SU-DHL-6 (cell line): ENCODE results near the gene KCTD11.

ENCODE experiments used
- H2AFZ ChIP-seq: fragments of 200-600 bp; sonication (generic); 2 replicates; pipeline ENCODE4 v1.6.1; 2014; ENCODE audit warnings: low read depth, mild to moderate bottlenecking, moderate library complexity, mixed read lengths, antibody characterized with exemption, low read length; ENCODE audit not compliant: severe bottlenecking
- H3F3A ChIP-seq: fragments of 200-600 bp; shearing (Covaris generic); 2 replicates; pipeline ENCODE4 v1.6.0; 2016; ENCODE audit warnings: antibody characterized with exemption, mild to moderate bottlenecking; ENCODE audit not compliant: insufficient read depth
- H3K27ac ChIP-seq: fragments of 200-600 bp; sonication (generic); 2 replicates; pipeline ENCODE4 v1.5.1; 2016; ENCODE audit warnings: low read depth, mild to moderate bottlenecking, low read length, moderate library complexity, mixed read lengths
- H3K27me3 ChIP-seq: fragments of 200-600 bp; sonication (generic), shearing (Covaris generic); 2 replicates; pipeline ENCODE4 v1.6.0; 2014; ENCODE audit warnings: mild to moderate bottlenecking, low read length
- H3K36me3 ChIP-seq: fragments of 200-600 bp; sonication (generic); 2 replicates; pipeline ENCODE4 v1.6.1; 2014; ENCODE audit warnings: mild to moderate bottlenecking, low read length, mixed read lengths
- H3K4me2 ChIP-seq: fragments of 300-600, 200-600 bp; shearing (Covaris generic), sonication (generic); 2 replicates; pipeline ENCODE4 v1.6.0; 2014; ENCODE audit warnings: low read length, low read depth, mild to moderate bottlenecking; ENCODE audit not compliant: poor library complexity, severe bottlenecking
- H3K4me3 ChIP-seq: fragments of 200-600 bp; sonication (generic); 2 replicates; pipeline ENCODE4 v1.5.1; 2014; ENCODE audit warnings: antibody characterized with exemption, low read length, mild to moderate bottlenecking, mixed read lengths; ENCODE audit not compliant: insufficient read depth, poor library complexity, severe bottlenecking
- H3K79me2 ChIP-seq: fragments of 200-600 bp; sonication (generic); 2 replicates; pipeline ENCODE4 v1.6.1; 2014; ENCODE audit warnings: mild to moderate bottlenecking, low read length, moderate library complexity; ENCODE audit not compliant: insufficient read depth
- H3K9ac ChIP-seq: fragments of 200-600 bp; sonication (generic); 2 replicates; pipeline ENCODE4 v1.7.0; 2014; ENCODE audit warnings: mild to moderate bottlenecking, low read length
- H3K9me2 ChIP-seq: fragments of 200-600 bp; sonication (generic); replicated peaks from 2 replicates; pipeline ENCODE4 v1.6.1; 2014; ENCODE audit warnings: low read length; ENCODE audit not compliant: insufficient read depth
- H3K9me3 ChIP-seq: fragments of 200-600 bp; sonication (generic); 2 replicates; pipeline ENCODE4 v1.6.1; 2014; ENCODE audit warnings: low read length, mixed read lengths; ENCODE audit not compliant: insufficient read depth
- H4K20me1 ChIP-seq: fragments of 200-600 bp; sonication (generic); 2 replicates; pipeline ENCODE4 v1.6.1; 2014; ENCODE audit warnings: low read depth, mild to moderate bottlenecking, antibody characterized with exemption, low read length, moderate library complexity, mixed read lengths
- CTCF ChIP-seq: fragments of 200-600 bp; sonication (generic); IDR thresholded peaks from one replicate; pipeline ENCODE4 v1.5.1; 2017; ENCODE audit warnings: antibody characterized with exemption, mild to moderate bottlenecking, low read length, moderate library complexity; ENCODE audit not compliant: insufficient read depth, poor library complexity, severe bottlenecking
- EZH2phosphoT487 ChIP-seq: fragments of 200-600 bp; sonication (generic), shearing (Covaris generic); conservative IDR thresholded peaks from 2 replicates; pipeline ENCODE4 v1.6.1; 2018; ENCODE audit warnings: mild to moderate bottlenecking, antibody characterized with exemption, low read length, moderate library complexity, mixed read lengths

The KCTD11 gene

GRCh38 chr17:7311110-7311705 lies 40.8 kb upstream of the KCTD11 start:
- no peak overlapping the region for H3K9ac ChIP-seq
- no peaks in the 10 kb centered on the region for H3K27me3 ChIP-seq
- H3K36me3 ChIP-seq = peaks cover 24% of the 10 kb centered on the region
- H3K4me3 ChIP-seq = no peak overlapping the region
- H4K20me1 ChIP-seq = peaks cover 19% of the 10 kb centered on the region
- no peaks in the 10 kb centered on the region for H3K9me2 ChIP-seq
- no peak overlapping the region for H3K27ac ChIP-seq
- H3K79me2 ChIP-seq = peaks cover 44% of the 10 kb centered on the region
- no peak for TF ChIP-seq EZH2phosphoT487
- H2AFZ ChIP-seq = no peak overlapping the region
- peak overlapping the region; percentile 88 for H3K4me2 ChIP-seq
- peaks cover 67% of the 10 kb centered on the region for H3F3A ChIP-seq
- no peaks in the 10 kb centered on the region for H3K9me3 ChIP-seq

DNA sequence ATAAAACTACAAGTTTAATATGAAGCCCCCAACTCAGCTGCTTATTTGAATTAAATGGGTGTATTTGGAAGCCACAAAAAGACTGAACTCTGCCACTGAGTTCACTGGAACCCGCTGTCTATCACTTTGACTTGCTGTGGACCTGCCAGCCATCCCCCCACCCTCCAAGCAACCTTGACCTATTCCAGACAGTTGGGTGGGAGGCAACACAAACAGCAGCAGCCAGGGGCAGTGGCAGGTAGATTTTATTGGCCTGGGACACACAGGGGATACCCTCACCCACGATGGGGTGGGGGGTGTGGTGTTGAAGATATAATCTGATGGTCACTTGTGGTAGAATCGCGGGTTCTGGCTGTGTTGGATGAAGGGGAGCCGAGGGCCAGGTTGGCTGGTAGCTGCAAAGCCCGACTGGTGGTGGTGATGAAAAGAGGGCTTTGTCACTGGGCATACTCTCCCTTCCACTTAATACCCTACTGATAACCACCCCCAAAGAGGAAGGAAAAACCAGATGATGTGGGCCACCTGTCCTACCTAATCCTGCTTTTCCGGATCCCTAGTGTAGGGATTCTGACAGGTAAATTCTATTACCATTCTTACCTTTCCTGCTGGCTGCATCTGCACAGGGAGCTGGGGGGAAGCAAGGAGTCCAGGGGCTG lies 39.4 kb upstream of the KCTD11 start:
- Histone ChIP-seq H3K36me3 (peaks cover 24% of the 10 kb centered on the region), H3K9ac (no peak overlapping the region), H3K9me2 (no peaks in the 10 kb centered on the region), H3K27ac (no peak overlapping the region), H4K20me1 (peaks cover 19% of the 10 kb centered on the region), H2AFZ (no peak overlapping the region), H3K4me3 (no peak overlapping the region), H3K79me2 (peaks cover 42% of the 10 kb centered on the region), H3F3A (peaks cover 59% of the 10 kb centered on the region), H3K27me3 (no peaks in the 10 kb centered on the region), H3K4me2 (no peak overlapping the region), H3K9me3 (no peaks in the 10 kb centered on the region)
- no peak for TF ChIP-seq CTCF
- TF ChIP-seq EZH2phosphoT487 = no peak

- Histone ChIP-seq H3K9me2 (no peaks in the 10 kb centered on the region), H3K4me3 (no peak overlapping the region), H4K20me1 (peaks cover 19% of the 10 kb centered on the region), H3K27me3 (no peaks in the 10 kb centered on the region), H3K9ac (0 out of 2 replicates have a peak overlapping the region, but pooled peaks have one; percentile 83), H3K79me2 (peaks cover 35% of the 10 kb centered on the region), H3F3A (peaks cover 57% of the 10 kb centered on the region), H3K36me3 (peaks cover 23% of the 10 kb centered on the region), H3K4me2 (peak overlapping the region; percentile 81), H2AFZ (no peak overlapping the region), H3K9me3 (no peaks in the 10 kb centered on the region), H3K27ac (peak overlapping the region; percentile 75; the same call in 1 of the 2 replicates)
- TF ChIP-seq CTCF (no peak), EZH2phosphoT487 (no peak)
Measured at GRCh38 chr17:7313088-7313889, 38.7 kb upstream of the KCTD11 start.
